GM18951 (cell line): ENCODE measurements around the gene EPB41L5.
"Not testable (repeated sequence)": the region's sequence is repeated elsewhere in the genome, so short reads cannot be mapped to it uniquely, and the experiment has no call there.

Experiments used
- POLR2A ChIP-seq: IDR thresholded peaks from 4 replicates; pipeline ENCODE4 v1.6.1; 2011; ENCODE audit warnings: mild to moderate bottlenecking; ENCODE audit not compliant: insufficient read length, insufficient read depth; ENCODE audit errors: extremely low read depth
- in situ Hi-C: fragments of 300-500 bp; cut with MboI; formaldehyde crosslinking; loops from one replicate; pipeline ENCODE4 v1.12.0; 2022; ENCODE audit warnings: low sequenced_read_pairs, mixed read lengths, inconsistent platforms; ENCODE audit not compliant: unreplicated experiment

Gene EPB41L5

GRCh38 chr2:120189189-120189588 lies 176.3 kb downstream of the EPB41L5 start:
- in situ Hi-C loops: no loop called here
- no peak for TF ChIP-seq POLR2A

GRCh38 chr2:120192280-120192679 lies 179.4 kb downstream of the EPB41L5 start:
- no peak for TF ChIP-seq POLR2A
- in situ Hi-C loops: no loop called here

DNA sequence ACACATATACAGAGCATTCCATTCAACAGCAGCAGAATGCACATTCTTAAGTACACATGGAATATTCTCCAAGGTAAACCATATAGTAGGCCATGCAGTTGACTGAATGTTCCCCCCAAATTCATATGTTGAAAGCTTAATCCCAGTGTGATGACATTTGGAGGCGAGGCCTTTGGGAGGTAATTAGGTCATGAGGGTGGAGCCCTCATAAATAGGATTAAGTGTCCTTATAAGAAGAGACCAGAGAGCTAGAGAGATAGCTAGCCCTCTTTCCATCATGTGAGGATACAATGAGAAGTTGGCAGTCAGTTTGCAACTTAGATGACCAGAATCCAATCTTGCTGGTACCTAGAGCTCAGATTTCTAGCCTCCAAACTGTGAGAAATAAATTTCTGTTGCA lies 182.7 kb downstream of the EPB41L5 start:
- TF ChIP-seq POLR2A: no peak
- in situ Hi-C loops: no loop called here

DNA sequence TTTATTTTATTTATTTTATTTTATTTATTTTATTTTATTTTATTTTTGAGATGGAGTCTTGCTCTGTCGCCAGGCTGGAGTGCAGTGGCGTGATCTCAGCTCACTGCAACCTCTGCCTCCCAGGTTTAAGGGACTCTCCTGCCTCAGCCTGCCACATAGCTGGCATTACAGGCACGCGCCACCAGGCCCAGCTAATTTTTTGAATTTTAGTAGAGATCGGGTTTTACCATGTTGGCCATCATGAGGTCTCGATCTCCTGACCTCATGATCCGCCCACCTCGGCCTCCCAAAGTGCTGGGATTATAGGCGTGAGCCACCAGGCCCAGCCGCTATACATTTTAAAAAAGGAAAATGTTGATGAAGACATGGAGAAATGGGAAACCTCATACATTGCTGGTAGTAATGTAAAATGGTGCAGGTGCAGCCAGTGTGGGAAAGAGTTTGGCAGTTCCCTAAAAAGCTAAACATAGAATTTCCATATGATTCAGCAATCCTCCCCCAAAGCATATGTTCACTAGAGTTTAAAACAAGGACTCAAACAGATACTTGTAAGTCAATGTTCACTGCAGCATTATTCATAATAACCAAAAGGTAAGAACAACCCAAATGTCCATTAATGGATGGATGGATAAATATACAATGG lies 187.1 kb downstream of the EPB41L5 start:
- in situ Hi-C loops: not testable (repeated sequence)

- no peak for TF ChIP-seq POLR2A
- in situ Hi-C loops: no loop called here
Observed at GRCh38 chr2:120203251-120204021, 190.6 kb downstream of the EPB41L5 start.

DNA sequence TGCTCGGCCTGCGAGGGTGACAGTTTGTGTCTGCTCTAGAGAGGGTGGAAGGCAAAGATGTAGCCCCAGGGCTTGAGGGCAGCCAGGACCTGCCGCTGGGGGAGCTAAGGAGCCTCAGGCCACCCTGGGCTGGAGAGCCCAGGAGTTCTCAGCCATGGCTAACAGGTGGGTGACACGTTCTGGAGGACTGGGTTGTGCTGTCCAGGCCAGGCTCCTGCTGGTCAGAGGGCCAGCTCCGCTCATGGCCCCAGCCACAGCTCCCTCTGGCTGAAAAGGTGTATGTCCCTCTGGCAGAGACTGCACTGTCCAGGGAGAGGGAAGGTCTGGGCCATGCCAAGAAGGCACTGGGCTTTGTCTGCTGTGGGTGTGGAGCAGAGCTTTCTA lies 191.1 kb downstream of the EPB41L5 start:
- in situ Hi-C loops: no loop called here
- no peak for TF ChIP-seq POLR2A

GRCh38 chr2:120204417-120204816 lies 191.5 kb downstream of the EPB41L5 start:
- no peak for TF ChIP-seq POLR2A

GRCh38 chr2:120204945-120205670 lies 192.2 kb downstream of the EPB41L5 start:
- in situ Hi-C loops: no loop called here

More at GRCh38 chr2:120204417-120204816, 191.5 kb downstream of the EPB41L5 start:
- in situ Hi-C loops: no loop called here

DNA sequence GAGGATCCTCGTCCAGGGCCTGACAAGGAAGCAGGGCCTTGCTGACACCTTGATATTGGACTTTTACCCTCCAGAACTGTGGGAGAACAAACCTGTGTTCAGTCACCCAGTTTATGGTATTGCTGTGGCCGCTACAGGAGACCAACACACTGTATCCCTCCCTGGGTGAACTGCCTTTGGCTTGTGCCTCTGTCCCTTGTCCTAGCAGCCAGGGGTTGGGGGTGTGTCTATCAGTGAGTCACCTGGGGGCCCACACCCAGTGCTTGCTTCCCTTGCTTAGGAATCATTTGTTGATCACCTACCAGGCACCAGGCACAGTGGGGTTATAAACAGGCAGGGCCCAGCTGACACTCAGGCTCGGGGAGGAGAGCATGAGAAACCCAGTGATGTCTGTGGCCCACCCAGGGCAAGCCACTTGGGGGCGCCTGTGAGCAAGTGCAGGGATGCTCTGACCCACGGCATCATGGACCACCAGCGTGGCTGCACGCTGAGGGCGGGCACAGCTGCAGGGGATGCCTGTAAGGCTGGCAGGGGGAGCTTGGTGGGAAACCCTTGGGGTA lies 193.2 kb downstream of the EPB41L5 start:
- in situ Hi-C loops: no loop called here

More at GRCh38 chr2:120204945-120205670, 192.2 kb downstream of the EPB41L5 start:
- no peak for TF ChIP-seq POLR2A

GRCh38 chr2:120208381-120209353 lies 195.8 kb downstream of the EPB41L5 start:
- TF ChIP-seq POLR2A: no peak
- in situ Hi-C loops: no loop called here

More for the DNA sequence above, 193.2 kb downstream of the EPB41L5 start:
- TF ChIP-seq POLR2A: no peak

DNA sequence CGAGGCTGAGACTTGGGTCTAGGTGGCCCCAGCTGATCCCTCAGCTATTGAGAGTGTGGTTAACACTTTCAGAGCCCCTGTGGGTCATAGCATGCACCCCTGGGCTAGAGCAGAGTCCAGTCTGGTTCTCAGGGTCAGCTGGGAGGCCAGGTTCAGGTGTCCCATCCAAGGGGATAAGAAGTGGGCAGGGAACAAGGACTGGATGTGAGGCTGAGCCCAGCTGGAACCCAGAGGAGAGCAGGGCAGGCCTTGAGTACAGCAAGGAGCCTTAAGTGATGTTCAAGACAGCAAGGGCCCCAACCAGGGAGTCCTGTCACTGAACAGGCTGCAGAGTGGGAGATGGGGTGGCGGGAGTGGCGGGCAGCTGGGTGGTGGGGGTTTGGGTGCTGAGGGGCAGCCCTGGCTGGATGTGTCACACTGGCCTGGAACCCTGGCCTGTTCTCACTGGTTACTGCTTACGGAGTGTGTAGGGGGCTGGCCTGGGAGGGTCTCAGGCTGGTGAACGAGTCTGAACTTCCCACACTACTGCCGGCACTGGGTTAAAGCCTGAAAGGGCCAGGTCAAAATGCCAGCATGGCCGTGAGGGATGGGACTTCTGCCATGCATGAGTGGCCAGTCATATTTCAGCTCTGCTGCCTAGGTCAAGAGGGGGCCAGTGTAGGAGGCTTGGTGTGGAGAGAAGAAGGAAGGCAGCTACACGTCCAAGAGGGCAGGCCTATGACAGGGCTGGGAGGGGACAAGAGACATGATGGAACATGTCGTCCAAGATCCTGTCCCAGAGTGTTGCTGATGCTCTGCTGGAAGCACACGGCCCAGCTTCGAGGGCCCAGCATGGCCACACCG lies 196.8 kb downstream of the EPB41L5 start:
- in situ Hi-C loops: no loop called here
- TF ChIP-seq POLR2A: no peak
